HG03196 (cell line): ENCODE measurements around the gene SENP6.
"Not testable (repeated sequence)": the region's sequence is repeated elsewhere in the genome, so short reads cannot be mapped to it uniquely, and the experiment has no call there.

Experiments
- ATAC-seq: cut with Tn5 transposase; IDR thresholded peaks from one replicate; pipeline ENCODE4 v1.9.1; 2021; ENCODE audit not compliant: unreplicated experiment

The SENP6 gene, protein sequence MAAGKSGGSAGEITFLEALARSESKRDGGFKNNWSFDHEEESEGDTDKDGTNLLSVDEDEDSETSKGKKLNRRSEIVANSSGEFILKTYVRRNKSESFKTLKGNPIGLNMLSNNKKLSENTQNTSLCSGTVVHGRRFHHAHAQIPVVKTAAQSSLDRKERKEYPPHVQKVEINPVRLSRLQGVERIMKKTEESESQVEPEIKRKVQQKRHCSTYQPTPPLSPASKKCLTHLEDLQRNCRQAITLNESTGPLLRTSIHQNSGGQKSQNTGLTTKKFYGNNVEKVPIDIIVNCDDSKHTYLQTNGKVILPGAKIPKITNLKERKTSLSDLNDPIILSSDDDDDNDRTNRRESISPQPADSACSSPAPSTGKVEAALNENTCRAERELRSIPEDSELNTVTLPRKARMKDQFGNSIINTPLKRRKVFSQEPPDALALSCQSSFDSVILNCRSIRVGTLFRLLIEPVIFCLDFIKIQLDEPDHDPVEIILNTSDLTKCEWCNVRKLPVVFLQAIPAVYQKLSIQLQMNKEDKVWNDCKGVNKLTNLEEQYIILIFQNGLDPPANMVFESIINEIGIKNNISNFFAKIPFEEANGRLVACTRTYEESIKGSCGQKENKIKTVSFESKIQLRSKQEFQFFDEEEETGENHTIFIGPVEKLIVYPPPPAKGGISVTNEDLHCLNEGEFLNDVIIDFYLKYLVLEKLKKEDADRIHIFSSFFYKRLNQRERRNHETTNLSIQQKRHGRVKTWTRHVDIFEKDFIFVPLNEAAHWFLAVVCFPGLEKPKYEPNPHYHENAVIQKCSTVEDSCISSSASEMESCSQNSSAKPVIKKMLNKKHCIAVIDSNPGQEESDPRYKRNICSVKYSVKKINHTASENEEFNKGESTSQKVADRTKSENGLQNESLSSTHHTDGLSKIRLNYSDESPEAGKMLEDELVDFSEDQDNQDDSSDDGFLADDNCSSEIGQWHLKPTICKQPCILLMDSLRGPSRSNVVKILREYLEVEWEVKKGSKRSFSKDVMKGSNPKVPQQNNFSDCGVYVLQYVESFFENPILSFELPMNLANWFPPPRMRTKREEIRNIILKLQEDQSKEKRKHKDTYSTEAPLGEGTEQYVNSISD

DNA sequence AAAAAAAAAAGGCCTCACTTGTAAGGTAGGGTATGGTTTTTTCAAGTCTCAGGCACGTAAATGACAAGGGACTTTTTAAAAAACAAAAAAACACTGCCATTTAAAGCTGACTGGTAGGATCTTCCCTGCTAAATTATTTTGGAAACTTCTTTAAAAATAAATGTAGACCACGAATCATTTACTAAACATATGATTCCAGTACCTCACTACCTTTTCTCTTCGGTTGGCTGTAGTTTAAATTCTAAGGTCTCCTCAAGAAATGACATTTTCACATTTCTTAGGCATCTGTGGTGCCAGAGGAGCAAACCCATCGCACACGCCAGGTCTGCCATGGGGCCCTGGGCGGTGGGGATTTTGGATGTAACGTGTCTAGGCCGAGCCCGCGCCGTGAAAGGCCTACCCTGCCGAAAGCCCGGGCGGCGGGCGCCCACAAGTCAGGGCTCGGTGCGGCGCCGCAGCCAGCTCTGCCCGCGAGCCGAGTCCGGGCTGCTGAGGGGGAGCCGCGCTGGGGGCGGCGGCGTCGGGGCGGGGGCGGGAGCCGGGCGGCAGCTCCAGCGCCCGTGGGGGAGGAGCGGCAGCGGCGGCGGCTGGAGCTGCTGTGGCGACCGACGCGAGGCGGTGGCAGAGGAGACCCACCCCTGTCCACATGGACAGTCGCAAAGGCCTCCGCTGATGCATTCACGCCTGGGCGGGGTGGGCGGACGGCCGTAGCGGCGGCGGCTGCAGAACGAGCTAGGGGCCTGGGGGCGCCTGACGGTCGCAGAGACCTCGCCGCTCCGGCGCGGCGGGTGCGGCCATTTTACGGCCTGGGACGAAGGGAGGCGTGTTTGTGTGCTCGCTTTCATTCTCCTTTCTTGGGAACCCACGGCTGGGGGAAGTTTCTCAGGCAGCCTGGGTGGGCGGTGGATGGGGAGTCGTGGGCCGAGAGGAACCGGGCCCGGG is at the start of gene SENP6:
Gene SENP6, plus strand, starts transcription at position 577 of the 942 bp plus-strand sequence. CDS start 645 bp downstream, outside the sequence.
- peak; percentile 73 for ATAC-seq

DNA sequence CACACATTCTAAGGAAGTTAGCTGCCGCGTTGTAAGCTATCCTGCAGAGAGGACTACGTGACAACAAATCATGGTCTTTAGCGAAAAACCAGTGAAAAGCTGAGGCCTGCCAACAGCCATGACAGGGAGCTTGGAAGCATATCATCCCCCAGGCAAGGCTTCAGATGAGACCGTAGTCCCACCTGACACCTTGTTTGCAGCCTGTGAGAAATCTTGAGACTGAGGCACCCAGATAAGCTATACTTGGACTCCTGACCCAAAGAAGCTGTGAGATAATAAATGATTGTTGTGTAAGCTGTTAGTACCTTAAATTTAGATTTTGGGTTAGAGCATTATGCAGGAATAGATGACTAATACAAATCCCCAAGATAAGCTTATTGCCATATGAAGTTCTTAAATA is 45.4 kb upstream of the SENP6 start:
- no peak for ATAC-seq

DNA sequence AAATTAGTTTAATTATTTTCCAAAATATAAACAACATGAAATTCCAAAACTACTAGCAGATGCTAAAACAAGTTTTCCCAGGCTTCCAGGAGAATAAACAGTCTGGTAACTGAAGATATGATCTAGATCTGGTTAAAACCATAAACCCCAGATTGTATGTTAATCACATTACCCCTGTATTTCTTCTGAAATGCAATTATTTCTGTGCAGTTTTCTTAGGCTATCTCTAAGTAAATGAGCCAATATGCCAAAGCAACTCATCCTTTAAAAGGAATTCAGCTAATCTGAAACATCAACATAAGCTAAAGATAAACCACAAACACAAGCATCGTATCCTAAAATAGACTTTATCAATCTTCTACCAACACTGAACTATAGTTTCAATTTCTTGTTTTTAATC is 44.6 kb upstream of the SENP6 start:
- no peak for ATAC-seq

DNA sequence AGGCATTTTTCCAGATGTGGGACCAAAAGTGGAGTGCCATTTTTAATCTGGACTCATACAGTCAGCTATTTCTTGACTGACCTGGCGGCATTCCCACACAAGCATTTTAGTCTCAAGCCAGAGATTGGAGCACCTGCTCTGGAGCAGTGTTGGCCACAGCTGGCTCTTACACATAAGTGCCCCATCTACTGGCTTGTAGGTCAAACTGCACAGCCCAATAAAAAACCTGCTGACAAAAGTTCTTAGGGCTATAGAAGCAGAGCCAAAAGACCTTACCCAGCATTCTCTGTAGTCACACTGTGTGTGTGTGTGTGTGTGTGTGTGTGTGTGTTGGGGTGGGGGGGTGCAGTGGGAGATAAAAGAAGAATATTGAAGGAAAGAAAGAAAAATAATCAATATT is 38.6 kb upstream of the SENP6 start:
- peak; percentile 77 for ATAC-seq

DNA sequence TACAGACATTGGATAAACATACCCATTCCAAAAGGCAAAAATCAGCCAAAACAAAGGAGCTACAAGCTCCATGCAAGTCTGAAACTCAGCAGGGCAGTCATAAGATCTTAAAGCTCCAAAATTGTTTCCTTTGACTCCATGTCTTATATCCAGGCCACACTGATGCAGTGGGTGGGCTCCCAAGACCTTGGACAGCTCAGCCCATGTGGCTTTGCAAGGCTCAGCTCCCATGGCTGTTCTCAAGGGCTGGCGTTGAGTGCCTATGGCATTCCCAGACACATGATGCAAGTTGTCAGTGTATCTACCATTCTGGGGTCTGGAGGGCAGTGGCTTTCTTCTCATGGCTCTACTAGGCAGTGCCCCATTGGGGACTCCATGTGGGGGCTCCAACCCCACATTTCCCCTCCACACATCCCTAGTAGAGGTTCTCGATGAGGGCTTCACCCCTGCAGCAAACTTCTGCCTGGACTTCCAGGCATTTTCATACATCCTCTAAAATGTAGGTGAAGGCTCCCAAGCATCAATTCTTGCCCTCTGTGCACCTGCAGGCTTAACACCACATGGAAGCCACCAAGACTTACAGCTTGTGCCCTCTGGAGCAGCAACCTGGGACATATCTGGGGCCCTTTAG is 35.4 kb upstream of the SENP6 start:
- no peak for ATAC-seq

DNA sequence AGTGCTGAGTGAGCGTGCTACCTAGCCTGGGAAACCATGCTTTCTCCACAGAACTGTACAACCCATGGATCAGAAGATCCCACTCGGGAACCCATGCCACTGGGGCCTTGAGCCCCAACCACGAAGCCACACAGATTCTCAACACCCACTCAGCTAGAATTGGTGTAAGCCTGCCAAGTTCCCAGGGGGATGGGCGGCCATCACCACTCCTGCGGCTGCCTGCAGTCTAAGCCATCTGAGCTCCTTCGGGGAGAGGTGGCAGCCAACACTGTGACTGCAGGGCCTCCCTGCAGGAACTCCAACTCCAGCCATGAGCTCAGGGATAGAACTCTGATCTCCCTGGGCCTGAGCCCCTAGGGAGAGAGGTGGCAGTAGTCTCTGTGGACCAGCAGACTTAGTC is 33.6 kb upstream of the SENP6 start:
- no peak for ATAC-seq

DNA sequence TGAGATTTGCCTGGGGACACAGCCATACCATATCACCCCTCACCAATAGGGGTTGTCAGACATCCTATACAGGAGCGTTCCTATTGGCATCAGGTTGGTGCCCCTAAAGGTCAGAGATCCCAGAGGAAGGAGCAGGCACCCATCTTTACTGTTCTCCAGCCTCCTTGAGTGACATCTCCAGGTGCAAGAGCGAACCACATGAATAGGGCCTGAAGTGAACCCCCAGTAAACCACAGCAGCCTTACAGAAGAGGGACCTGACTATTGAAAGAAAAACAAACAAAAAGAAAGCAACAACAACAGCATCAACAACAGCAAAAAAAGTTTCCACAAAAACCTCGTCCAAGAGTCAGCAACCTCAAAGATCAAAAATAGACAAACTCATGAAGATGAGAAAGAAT is 32.7 kb upstream of the SENP6 start:
- no peak for ATAC-seq

DNA sequence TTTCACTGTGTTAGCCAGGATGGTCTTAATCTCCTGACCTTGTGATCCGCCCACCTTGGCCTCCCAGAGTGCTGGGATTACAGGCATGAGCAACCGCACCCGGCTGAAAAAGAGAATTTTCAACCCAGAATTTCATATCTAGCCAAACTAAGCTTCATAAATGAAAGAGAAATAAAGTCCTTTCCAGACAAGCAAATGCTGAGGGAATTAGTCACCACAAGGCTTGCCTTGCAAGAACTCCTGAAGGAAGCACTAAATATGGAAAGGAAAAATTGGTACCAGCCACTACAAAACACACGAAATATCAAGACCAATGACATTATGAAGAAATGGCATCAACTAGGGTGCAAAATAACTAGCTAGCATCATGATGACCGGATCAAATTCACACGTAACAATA is 31.0 kb upstream of the SENP6 start:
- not testable (repeated sequence) for ATAC-seq

DNA sequence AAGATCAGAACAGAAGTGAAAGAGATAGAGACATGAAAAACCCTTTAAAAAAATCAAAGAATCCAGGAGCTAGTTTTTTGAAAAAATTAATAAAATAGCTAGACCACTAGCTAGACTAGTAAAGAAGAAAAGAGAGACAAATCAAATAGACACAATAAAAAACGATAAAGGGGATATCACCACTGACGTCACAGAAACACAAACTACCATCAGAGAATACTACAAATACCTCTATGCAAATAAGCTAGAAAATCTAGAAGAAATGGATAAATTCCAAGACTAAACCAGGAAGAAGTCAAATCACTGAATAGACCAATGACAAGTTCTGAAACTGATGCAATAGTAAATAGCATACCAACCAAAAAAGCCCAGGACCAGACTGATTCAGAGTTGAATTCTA is 29.6 kb upstream of the SENP6 start:
- ATAC-seq, result no peak

DNA sequence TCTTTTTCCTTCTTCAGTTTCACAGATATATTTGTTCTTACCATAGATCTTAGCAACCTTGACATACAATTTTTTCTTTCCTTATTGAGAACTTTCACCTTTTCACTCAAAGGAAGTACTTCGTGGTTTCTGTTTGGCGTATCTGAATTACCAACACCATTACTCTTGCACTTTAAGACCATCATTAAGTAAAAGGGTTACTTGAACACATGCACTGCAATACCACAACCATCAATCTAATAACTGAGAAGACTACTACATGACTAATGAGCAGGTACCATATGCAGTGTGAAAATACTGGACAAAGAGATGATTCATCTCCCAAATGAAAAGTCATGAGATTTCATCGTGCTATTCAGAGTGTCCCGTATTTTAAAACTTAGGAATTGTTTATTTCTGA is 21.7 kb upstream of the SENP6 start:
- peak; percentile 87 for ATAC-seq

DNA sequence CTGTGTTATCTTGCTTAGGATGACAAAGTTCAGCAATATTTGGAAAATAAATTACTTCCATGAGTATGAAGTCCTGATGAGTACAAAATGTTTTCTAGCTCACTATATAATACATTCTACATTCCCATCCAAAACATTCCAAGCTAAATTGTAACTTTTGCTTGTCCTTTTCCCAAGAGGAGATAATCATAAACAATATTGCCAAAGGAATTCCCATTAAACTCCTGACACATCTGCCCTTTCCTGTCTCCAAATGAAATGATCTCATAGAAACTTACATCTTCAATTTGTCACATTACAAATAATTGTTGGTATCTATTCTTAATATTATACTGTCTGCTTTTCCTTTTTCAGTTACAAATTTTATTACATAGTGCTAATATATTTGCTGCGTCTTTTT is 20.4 kb upstream of the SENP6 start:
- ATAC-seq, result no peak

DNA sequence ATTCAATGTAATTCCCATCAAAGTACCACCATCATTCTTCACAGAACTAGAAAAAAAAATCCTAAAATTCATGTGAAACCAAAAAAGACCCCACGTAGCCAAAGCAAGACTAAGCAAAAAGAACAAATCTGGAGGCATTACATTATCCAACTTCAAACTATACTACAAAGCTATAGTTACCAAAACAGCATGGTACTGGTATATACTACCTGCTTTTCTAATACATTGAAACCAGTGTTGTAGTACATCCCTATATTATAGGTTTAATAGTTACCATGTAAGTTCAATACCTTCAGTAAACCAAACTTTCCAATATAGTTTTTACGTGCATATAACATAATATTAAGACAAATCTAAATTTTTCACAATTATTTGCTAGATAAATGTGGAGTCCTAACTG is 17.1 kb upstream of the SENP6 start:
- not testable (repeated sequence) for ATAC-seq

DNA sequence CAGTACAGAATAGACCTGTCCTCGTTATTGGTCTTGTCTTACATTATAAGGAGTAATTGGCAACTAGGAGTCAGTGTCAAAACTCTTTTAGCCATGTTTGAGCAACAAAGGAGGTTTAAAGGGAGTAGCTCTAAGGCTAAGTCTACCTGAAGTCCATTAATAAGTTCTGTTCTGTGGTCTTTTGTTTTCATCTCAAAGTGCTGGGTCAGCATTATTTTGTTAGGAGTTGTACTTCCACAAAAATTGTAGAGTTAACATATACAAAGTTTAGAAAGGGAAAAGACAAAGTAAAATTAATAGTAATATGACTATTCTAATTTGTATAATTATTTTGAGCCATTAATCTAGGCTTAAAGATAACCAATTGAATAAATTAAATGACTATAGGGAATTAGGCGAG is 12.7 kb upstream of the SENP6 start:
- no peak for ATAC-seq

DNA sequence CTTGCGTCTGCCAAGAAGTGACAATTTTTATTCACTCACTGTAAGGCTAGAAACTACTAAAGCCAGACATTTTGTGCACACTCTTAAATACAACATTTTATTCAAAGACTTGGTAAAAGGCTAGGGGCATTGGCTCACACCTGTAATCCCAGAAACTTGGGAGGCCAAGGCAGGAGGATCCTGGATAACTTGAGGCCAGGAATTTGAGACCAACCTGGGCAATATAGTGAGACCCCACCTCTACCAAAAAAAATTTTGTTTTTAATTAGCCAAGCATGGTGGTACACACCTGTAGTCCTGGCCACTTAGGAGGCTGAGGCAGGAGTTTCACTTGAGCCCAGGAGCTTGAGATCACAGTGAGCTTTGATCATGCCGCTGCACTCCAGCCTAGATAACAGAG is 11.3 kb upstream of the SENP6 start:
- ATAC-seq, result no peak

DNA sequence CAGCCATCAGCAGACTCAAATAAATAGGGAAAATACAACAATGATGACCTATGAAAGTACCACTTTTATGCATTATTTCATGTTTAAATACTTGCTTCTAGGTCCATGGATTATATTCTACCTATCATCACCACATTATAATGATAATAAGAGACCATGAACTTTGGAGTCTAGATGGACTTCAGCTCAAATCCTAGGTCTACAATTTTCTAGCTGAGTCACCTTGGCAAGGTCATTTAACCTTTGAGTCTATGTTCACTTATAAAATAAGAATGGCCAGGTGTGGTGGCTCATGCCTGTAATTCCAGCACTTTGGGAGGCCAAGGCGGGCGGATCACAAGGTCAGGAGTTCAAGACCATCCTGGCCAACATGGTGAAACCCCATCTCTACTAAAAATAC is 5.3 kb upstream of the SENP6 start:
- not testable (repeated sequence) for ATAC-seq

DNA sequence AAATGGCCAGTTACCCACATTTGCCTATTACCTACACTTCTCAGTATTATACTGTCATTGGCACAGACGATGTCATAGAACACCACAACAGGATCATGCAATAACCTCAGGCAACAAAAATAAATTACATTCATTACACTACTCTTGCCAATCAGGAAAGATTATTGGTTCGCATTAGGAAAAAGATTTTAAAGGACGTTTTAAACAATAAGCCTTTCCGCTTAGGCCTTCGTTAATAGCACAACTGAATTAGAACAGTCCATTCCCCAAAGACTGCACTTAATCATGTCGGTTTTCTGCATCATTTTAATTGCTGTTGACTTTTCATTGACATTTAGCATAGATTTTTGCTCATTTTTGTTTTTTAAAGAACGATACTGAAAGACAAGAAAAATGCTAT is 912 bp upstream of the SENP6 start:
- no peak for ATAC-seq

DNA sequence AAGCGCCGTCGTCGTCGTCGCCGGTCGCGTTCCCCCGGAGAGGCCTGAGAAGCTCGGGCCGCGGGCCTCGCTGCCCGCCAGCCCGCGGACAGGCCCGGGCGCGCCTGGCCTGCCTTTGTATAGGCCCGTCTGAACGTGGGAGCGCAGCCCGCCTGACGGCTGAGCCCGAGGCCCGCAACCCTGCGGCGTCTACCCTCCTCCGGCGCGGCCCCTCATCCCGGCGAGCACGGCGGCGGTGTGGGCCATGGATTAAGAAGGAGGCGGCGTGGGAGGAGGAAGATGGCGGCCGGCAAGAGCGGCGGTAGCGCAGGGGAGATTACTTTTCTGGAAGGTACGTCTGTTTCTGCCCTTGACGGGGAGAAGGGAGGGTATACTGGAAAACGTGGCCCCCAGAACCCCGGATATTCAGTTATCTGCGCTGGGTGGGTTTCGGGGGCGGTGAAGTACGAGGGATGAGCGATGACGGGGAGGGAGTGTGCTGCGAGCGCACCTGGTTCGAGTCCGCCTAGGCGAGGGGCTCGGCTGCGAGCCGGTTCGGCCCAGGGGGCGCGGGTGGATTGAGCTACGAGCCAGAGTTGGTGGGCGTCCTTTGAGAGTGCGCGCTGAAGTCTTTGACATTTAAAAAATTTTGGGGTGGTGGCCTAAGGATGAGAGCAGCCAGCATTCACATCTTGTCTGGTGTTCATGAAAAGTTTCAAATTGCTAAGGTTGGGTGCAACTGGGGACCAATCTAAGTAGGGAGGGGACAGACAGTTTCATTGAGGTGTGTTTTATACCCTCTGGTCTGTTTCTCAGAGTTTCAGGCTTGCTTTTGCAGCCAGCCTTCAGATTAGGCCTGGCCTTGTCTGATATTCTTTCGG is 796 bp downstream of the SENP6 start:
- ATAC-seq, result peak; percentile 35

DNA sequence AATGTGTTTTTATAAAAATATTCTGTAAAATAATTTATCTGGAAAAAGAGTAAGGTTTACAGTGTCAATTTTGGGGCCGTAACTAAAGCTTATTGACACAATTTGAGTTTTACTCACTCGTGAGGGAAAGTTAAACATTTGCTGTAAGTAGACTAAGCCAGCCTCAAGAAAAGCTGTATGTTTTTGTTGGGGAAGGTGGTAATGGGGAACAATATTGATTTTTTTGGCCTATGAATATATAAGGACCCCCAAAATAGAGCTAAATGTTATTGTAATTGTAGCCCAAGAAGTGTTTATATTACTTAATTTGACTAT is 1.4 kb downstream of the SENP6 start:
- no peak for ATAC-seq

DNA sequence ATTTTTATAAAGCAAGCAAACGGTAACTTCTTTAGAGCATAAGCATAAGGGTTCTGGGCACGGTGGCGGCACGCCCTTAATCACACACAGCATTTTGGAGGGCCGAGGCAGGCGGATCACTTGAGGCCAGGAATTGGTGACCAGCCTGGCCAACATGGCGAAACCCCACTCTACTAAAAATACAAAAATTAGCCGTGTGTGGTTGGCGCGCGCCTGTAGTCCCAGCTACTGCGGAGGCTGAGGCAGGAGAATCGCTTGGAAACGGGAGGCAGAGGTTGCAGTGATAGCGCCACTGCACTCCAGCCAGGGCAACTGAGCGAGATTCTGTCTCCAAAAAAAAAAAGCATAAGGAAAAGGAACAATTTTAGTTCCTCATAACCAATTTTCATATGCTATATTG is 2.6 kb downstream of the SENP6 start:
- no peak for ATAC-seq
